HG03025 (cell line): ENCODE results near the gene BGN.

Source experiments
- ATAC-seq: cut with Tn5 transposase; IDR thresholded peaks from one replicate; pipeline ENCODE4 v1.9.1; 2021; ENCODE audit warnings: mild to moderate bottlenecking, moderate library complexity; ENCODE audit not compliant: unreplicated experiment, low FRiP score

The BGN gene

DNA sequence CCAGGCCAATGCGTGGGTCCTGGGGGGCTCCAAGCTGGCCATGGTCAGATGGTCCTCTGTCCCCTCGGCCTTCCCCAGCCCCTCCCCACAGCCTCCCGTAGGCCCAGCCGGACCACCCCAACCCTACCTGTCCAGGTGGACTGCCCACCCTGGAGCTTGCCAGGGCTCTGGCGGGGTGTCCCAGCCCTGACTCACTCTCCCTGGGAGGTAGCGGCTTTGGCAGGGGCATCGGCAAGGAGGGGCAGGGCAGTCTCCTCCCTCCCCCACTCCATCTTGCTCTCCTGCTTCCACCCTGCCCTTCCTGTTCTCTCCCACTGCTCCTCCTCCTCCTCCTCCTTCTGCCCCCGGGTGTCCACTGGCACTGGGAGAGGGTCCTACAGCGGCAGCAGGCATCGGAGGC lies 7.4 kb downstream of the BGN start:
- no peak for ATAC-seq

DNA sequence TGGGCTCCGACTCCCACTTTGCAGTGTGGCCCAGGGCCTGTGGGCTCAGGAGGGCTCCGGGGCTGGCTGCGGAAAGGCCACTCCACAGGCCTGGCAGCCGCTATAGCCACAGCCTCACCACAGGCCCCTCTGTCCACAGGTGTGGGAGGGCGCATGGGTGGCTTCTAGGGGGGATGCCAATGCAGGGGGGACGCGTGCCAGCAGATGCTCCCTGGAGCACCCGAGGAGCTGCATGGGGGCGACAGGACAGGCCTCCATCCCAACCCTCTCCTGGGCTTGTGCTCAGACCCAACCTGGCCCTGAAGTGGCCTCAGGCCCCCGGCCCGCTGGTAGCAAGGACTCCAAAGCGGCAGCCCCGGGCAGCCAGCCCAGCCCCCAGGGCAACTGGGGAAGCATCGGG lies 8.0 kb downstream of the BGN start:
- ATAC-seq: no peak

DNA sequence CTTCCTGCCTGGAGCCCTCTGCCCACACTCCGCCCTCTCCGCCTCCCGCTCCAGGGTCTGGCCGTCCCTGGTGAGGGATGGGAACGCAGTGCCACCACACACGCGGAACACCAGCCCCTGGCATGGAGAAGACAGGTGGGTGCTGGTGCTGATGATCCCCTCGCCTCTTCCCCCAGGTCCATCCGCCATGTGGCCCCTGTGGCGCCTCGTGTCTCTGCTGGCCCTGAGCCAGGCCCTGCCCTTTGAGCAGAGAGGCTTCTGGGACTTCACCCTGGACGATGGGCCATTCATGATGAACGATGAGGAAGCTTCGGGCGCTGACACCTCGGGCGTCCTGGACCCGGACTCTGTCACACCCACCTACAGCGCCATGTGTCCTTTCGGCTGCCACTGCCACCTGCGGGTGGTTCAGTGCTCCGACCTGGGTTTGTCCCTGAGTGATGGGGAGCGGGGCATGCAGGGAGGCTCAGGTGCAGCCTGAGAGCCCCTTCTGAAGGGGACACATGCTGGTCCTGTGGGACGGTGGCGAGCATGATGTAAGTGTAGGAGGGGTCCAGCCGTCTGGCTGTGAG lies 9.8 kb downstream of the BGN start:
- no peak for ATAC-seq

DNA sequence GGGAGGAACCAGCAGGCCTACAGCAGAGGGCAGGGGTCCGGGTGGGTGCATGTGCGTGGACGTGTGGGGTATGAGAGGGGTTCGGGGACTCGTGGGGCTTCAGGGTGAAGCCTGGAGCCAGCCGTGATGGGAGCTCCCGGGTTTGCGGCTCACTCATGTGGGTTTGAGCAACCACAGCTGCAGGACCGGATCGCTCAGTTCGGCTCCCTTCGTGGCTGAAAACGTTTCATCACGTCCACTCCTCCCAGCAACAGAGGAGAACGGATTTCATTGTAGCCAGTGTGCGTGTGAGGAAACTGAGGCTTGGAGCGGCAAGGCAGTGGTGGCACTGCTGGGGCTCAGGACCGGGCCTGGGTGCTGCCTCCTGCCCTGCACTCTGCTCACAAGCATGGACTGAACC lies 10.6 kb downstream of the BGN start:
- ATAC-seq: no peak

DNA sequence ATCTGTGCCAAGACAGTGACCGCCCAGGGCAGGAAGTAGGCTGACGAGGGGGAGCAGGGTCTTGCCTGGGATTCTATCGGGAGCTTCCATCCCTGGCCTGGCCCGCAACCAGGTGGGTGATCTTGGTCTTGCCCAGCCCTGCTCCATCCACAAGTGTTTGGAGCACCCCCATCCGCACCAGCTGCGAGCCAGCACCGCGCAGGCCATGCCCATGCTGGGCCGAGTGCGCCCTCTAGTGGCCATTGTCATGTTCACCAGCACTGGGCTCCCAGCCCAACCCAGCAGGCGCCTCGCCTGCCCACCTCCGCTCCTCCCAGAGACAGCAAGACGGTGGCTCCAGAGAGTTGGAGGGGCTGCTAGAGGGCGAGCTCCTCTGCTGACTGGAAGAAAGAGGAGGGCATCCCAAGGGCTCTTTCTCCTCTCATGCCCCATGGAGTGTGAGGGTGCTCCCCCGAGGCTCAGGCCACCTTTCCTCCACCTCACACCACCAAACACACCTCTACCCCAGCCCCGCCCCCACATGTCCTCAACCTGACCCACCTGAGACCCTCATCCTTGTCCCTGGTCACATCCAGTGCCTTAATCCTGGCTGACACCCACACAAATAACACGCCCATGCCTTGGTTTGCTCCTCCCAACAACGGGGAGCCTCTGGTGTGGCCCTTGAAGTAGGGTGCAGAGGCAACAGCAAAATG lies 12.9 kb downstream of the BGN start:
- peak; percentile 72 for ATAC-seq

DNA sequence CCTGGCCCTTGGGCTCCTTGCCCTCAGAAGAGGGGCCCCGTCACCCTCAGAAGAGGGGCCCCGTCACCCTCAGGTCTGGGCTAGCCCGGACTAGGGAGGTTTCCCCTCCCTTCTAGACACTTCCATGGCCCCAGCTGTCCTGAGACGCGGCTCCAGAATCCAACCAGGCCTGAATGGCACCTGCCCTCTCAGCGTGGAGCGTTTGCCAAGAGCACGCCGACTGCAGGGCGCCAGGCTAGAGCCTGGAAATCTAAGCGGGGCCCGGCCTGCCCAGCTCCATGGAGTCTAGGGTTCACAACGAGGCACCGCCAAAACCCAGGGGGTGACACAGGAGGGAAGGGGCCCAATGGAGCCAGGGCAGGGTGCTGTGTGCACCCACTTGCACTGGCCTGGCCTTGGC lies 14.8 kb downstream of the BGN start:
- ATAC-seq: no peak

GRCh38 chrX:153510383-153510782 lies 15.6 kb downstream of the BGN start:
- ATAC-seq: no peak

GRCh38 chrX:153511784-153512500 lies 17.2 kb downstream of the BGN start:
- ATAC-seq: no peak

DNA sequence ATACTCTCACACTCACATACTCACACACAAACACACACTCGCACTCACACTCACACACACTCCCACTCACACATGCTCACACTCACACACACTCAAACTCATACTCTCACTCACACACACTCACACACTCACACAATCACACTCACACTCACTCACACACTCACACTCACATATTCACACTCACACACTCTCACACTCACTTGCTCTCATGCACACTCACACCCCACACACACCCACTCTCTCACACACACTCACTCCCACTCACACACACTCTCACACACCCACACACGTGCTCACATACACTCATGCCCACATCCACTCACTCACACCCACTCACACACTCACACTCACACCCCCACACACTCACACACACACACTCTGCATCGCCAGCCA lies 17.7 kb downstream of the BGN start:
- no peak for ATAC-seq

GRCh38 chrX:153513265-153513664 lies 18.5 kb downstream of the BGN start:
- ATAC-seq: no peak

DNA sequence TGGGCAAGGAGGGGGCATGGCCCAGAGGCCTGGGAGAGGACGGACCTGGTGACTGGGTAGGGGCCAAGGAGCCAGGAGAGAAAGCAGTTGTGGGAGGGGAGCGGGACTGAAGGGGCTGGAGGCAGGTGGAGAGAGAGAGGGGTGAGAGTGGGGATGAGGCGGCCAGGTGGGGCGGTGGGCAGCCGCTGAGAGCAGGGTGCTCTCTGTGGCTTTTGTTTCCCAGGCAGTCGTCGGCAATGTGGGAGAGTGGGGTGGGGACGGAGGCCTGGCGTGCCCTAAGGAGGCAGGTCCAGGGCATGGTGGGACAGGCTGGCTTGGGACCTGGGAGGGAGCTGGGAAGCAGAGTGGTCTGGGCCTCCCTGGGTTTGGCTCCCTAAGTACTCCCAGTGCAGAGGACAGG lies 19.5 kb downstream of the BGN start:
- ATAC-seq: no peak

- no peak for ATAC-seq
Measured at GRCh38 chrX:153515435-153515834, 20.7 kb downstream of the BGN start.

DNA sequence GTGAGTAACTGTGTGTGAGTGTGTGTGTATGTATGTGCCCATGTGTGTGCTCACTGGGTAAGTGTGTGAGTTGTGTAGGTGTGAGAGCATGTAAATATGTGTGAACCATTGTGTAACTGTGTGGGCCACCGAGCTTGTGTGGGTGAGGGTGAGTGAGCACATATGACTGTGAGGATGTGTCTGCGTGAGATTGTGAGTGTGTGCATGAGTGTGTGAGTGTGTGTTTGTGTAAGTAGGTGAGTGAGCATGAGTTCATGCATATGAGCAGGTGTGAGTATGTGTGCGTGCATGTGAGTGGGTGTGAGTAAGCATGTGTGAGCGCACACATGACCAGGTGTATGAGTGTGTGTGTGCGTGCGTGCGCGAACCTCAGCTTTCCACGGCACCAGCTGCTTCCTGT lies 21.3 kb downstream of the BGN start:
- no peak for ATAC-seq

DNA sequence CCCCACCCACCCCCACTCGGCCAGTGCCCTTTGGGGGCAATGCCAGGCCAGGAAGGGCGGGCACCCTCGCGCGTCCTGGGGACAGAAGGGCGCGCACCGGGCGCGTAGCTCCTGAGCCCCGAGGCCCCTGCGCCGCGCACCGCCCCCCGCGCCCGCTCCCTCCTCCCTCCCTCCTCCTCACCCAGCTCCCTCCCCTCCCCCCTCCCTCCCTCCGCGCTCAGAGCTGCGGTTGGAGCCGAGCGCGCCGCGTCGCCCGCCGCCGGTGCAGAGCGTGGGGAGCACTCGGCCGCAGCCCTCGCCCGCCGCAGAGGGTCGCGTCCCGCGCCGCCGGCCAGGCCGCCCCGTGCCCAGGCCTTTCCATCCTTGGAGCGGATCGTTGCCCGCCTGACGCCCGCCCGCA lies 22.6 kb downstream of the BGN start, which contains the start of gene ATP2B3:
Gene ATP2B3, plus strand, starts transcription at position 220 of the 400 bp plus-strand sequence. CDS start 18,606 bp downstream, outside the sequence.
- ATAC-seq: no peak

DNA sequence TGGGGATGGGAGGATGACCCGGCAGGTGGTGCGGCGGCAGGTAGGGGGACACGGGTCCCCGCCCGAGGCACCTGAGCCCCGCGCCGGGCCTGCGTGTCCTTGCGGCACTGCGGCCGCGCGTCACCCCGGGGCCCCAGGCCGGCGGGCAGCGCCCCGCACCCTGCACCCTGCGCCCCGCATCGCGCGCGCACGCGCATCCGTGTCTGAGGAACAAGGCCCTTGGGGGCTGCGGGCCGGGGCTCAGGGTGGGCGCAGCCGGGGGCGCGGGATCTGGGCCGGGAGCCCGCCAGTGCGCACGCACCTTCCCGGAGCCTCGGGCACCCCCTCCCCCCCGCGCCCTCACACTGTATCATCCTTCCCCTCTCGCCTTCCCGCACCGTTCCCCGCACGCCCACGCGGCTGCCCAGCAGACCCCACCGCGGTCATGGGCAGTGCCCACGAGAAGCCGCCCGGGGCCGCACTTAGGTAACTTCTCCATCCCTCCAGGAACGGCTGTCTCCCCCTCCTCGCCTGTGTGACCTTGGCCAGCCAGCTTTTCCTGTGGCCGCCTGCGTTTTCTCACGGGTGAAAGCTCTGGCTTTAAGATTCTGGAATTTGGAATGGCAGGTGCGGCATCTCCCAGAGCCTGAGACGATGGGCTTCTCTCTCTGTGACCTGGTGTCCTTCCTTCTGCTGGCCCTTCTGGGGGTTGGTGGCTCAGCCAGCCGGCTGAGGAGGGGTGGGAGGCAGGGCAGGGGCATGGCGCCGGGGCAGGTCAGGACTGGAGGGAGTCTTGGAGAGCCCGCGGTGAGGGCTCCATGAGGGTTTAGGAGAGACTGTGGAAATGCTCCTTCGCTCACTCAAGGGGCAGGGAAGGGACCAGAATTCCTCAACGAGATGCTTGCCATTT lies 23.4 kb downstream of the BGN start:
- ATAC-seq: no peak

- no peak for ATAC-seq
Measured at GRCh38 chrX:153519569-153520286, 24.9 kb downstream of the BGN start.

DNA sequence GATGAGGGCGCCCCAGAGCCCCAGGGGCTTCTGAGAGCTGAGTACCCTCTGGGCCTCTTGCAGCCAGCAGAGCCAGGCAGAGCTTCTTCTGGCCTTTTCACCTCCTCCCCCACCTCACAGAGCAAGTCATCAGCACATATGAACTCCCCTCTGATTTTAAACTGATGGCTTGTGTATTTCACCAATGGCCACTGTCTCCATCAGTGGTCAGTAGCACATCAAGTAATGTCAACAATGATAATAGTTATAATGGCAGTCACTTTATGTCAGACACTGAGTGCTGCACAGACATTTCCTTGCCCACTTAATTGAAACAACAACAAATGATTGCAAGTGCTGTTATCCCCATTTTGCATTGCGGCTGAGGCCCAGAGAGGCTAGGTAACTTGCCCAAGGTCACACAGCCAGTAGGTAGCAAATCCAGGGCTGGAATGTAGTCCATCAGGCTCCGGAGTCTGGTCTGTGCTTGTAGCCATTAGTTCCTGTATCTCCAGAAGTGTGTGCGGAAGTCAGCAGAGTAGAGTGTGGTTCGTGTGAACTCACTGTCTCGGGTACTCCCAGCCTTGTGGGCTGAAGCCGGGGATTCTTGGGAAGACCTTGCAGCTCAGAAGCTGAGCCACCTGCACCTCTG lies 25.6 kb downstream of the BGN start:
- no peak for ATAC-seq

- no peak for ATAC-seq
Measured at GRCh38 chrX:153521034-153521433, 26.3 kb downstream of the BGN start.

- no peak for ATAC-seq
Measured at GRCh38 chrX:153522259-153522658, 27.5 kb downstream of the BGN start.

- ATAC-seq: no peak
Measured at GRCh38 chrX:153523269-153523668, 28.5 kb downstream of the BGN start.
